Choroid plexus epithelial cell (primary cell): Measurements from ENCODE around the gene PRKRIP1.
"Not testable (repeated sequence)": the region's sequence is repeated elsewhere in the genome, so short reads cannot be mapped to it uniquely, and the experiment has no call there.

Source experiments
- DNase-seq: peaks from one replicate; pipeline ENCODE4 v3.0.0-alpha.2; 2010; ENCODE audit warnings: low read depth
- H3K4me3 ChIP-seq: 2 replicates; pipeline ENCODE4 v1.5.1; 2011; ENCODE audit warnings: low read depth, mild to moderate bottlenecking, control low read depth, low read length, moderate library complexity
- CTCF ChIP-seq: conservative IDR thresholded peaks from 2 replicates; pipeline ENCODE4 v1.5.1; 2011; ENCODE audit warnings: low read depth, mild to moderate bottlenecking, control low read depth, inconsistent platforms, low read length, moderate library complexity

Gene PRKRIP1

GRCh38 chr7:102398543-102398942, 2.4 kb downstream of the PRKRIP1 start:
- no peak for DNase-seq
- no peak for TF ChIP-seq CTCF
- H3K4me3 ChIP-seq, result no peak overlapping the region

GRCh38 chr7:102400360-102400759, 4.2 kb downstream of the PRKRIP1 start:
- no peak for DNase-seq
- no peak for TF ChIP-seq CTCF
- H3K4me3 ChIP-seq, result no peak overlapping the region

GRCh38 chr7:102403563-102403962, 7.4 kb downstream of the PRKRIP1 start:
- TF ChIP-seq CTCF, result no peak
- DNase-seq, result no peak
- no peak overlapping the region for H3K4me3 ChIP-seq

- peak; percentile 61 for TF ChIP-seq CTCF
- no peak overlapping the region for H3K4me3 ChIP-seq
- DNase-seq, result peak; percentile 63
Measured at GRCh38 chr7:102404005-102404861, 8.1 kb downstream of the PRKRIP1 start.

- not testable (repeated sequence) for H3K4me3 ChIP-seq, DNase-seq
Measured at GRCh38 chr7:102404862-102405188, 8.7 kb downstream of the PRKRIP1 start.

GRCh38 chr7:102407910-102408309, 11.7 kb downstream of the PRKRIP1 start:
- no peak for TF ChIP-seq CTCF
- no peak for DNase-seq
- no peak overlapping the region for H3K4me3 ChIP-seq

GRCh38 chr7:102408530-102408929, 12.4 kb downstream of the PRKRIP1 start:
- not testable (repeated sequence) for H3K4me3 ChIP-seq, DNase-seq

GRCh38 chr7:102409340-102409739, 13.2 kb downstream of the PRKRIP1 start:
- TF ChIP-seq CTCF, result no peak
- no peak for DNase-seq
- no peak overlapping the region for H3K4me3 ChIP-seq
